HG03095 (cell line): ENCODE measurements around the gene DNAJC16.
"Not testable (repeated sequence)": the region's sequence is repeated elsewhere in the genome, so short reads cannot be mapped to it uniquely, and the experiment has no call there.

Experiments used
- ATAC-seq: cut with Tn5 transposase; IDR thresholded peaks from one replicate; pipeline ENCODE4 v1.9.1; 2021; ENCODE audit warnings: moderate library complexity; ENCODE audit not compliant: unreplicated experiment

DNAJC16 gene

DNA sequence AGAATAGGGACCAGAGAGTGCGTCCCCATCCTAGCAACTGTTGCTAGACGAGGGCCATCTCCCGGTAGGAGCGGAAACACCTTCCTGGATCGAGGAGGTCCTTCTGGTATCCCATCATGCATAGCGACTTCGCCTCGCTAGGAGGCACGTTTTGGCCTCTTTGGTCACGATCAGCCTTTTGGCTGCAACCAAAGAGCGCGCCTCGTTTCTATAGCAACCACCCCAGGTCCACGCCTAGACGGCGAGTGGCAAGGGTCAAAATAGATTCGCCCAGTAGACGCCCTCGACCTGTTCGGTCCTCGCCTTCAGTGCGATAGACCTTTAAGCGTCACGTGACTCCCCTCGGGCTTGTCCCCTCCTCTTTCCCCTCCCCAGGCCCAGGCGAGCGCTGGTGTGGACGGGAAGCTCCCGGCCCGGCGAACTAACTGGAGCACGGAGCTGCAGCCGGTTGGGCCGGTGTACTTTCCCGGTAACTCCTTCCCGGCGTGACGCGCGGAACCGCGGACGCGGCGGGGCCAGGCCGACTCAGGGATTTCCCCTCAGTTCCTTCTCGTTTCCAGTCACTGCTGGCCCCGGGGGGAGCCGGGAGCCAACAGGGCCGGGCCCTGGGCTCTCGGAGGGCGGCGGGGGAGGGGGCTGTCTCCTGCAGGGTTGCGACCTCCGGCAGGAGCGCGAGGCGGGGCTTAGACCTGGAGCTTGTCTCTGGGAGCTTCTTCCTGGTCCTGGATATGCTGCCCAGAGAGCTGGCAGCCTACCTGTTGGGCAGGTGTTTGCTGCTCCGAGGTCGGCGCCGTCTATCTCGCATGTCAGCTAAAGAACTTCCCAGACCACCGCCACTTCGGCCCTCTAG, at the start of gene DNAJC16:
Gene DNAJC16, plus strand, starts transcription at position 359 of the 850 bp plus-strand sequence. CDS start 2,258 bp downstream, outside the sequence.
- peak; percentile 44 for ATAC-seq

DNA sequence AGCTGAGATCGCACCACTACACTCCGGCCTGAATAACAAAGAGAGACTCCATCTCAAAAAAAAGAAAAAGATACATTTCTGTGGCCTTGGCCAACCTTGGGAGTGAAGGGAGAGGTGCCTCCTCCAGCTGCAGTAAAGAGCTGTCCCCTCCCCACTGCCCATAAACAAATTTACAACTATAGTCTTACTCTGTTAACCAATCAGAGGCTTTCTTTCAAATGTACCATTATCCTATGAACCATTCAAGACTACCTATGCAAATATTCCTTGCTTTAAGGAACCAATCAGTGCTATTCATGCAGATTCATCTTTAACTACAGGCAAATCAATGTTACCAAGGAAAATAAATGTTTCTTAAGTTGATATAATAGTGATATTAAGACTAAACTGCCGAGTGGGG, 49.7 kb upstream of the DNAJC16 start:
- ATAC-seq, result no peak

- no peak for ATAC-seq
Measured at GRCh38 chr1:15477646-15478212, 48.9 kb upstream of the DNAJC16 start.

GRCh38 chr1:15479654-15480347, 46.8 kb upstream of the DNAJC16 start:
- ATAC-seq, result no peak

GRCh38 chr1:15482455-15482854, 44.2 kb upstream of the DNAJC16 start:
- not testable (repeated sequence) for ATAC-seq

- not testable (repeated sequence) for ATAC-seq
Measured at GRCh38 chr1:15482983-15483543, 43.6 kb upstream of the DNAJC16 start.

GRCh38 chr1:15483971-15484370, 42.7 kb upstream of the DNAJC16 start:
- no peak for ATAC-seq

GRCh38 chr1:15484443-15484842, 42.2 kb upstream of the DNAJC16 start:
- not testable (repeated sequence) for ATAC-seq

DNA sequence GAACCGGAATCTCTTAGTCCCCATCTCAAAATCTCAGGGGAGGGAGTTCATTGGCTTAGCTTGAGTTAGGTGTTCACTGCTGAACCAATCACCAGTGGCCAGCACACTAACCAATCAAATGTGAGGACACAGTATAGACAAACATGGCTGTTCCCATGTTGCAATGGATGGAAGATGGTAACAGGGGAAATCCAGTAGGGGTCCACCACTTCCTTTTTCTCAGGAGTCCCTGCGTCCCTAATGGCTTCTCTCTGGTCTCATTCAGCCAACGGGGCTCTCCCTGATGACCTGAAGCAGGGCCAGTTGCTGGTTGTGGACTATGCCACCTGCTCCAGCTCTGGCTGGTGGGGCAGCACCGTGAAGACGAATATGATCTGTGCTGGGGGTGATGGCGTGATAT, 41.0 kb upstream of the DNAJC16 start:
- ATAC-seq, result no peak

GRCh38 chr1:15486844-15487610, 39.6 kb upstream of the DNAJC16 start:
- not testable (repeated sequence) for ATAC-seq

DNA sequence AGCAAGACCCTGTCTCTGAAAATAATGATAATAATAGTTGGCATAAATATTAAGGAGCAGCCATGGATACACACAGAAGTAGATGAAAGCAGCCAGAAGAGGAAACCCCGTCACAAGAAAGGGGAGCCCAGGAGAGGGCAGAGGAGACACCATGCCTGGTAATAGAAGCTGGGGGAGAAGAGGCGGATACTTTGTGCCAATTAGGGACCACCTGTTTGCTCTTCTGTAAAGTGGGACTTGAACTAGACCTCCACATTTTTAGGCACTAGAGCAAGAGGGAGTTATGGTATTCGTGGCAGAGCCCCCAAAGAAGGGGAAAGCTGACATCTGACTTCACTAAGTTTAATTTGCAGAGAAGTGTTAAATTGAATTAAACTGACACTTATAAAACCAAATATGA, 38.3 kb upstream of the DNAJC16 start:
- no peak for ATAC-seq

- ATAC-seq, result no peak
Measured at GRCh38 chr1:15489052-15489736, 37.5 kb upstream of the DNAJC16 start.

DNA sequence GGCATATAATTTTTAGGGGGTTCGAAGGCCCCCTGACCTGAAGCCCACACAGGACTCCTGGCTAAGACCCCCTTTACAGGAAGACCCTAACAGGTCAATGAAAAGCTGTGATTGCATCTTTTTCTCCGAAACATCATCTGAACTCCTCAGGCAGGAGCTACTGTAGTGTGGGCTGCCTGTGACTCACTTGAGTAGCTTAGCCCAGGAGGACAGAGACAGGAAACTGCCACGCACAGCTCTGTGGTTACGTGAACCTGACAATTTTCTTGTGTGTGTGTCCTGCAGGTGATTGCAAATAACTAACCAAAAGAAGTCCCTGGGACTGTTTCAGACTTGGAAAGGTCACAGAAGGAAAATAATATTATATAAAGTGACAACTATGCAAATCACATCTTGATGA, 35.6 kb upstream of the DNAJC16 start:
- not testable (repeated sequence) for ATAC-seq

GRCh38 chr1:15492596-15492995, 34.1 kb upstream of the DNAJC16 start:
- no peak for ATAC-seq

DNA sequence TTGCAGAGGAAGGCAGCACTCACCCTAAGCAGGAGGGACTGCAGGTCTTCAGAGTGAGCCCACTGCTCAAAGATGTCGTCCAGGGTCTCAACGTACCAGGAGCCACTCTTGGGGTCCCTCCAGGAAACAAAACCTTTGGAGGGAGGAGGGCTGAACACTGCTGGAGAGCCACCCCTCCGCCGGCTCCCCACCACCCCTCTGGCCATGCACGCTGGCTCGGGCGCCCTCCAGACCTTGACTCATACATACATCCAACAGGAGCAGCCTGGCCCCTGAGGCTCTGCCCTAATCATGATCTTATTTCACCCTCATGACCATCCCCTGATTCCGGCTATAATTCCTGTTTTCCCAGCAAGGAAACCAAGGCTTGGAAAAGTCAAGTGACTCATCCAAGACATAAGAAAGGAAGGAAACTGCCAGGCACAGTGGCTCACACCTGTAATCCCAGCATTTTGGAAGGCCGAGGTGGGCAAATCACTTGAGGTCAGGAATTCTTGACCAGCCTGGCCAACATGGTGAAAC, 32.7 kb upstream of the DNAJC16 start:
- no peak for ATAC-seq

- no peak for ATAC-seq
Measured at GRCh38 chr1:15500184-15501178, 26.2 kb upstream of the DNAJC16 start.

DNA sequence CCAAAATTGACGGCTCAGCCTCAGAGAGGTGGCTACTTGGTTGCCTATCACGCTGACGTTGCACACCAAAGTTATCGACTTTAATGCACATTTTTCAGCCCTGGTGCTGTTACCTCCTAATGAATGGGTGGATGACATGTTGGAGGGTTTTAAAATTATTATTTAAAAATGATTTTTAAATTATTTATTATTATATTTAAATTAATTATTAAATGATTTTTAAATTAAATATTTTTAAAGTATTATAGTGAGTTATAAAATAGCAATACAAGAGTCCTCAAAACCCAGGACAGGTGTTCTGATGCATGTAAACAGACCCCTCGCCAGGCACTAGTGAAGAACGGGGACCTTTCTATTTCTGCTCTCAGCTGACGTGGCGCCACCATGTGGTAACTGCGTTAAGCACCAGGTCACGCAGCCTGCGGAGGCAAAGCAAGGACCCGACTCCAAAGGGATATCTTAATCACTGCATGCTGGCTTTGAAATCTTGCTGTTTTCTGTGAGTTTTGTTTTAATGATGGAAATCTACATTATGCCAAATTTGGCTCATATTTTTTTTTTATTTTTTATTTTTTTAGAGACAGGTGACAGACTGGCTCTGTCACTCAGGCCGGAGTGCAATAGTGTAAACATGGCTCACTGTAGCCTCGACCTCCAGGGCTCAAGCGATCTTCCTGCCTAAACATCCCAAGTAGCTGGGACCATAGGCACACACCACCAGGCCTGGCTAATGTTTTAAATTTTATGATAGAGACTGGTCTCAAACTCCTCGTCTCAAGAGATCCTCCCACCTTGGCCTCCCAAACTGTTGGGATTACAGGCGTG, 25.2 kb upstream of the DNAJC16 start:
- ATAC-seq, result no peak

GRCh38 chr1:15504436-15504835, 22.2 kb upstream of the DNAJC16 start:
- no peak for ATAC-seq
